HG03575 (cell line): ENCODE results near the gene SLC5A1.

Experiments used
- ATAC-seq: cut with Tn5 transposase; IDR thresholded peaks from one replicate; pipeline ENCODE4 v1.9.1; 2021; ENCODE audit not compliant: unreplicated experiment, insufficient number of reproducible peaks, low FRiP score; ENCODE audit errors: extremely low read depth

The SLC5A1 gene

DNA sequence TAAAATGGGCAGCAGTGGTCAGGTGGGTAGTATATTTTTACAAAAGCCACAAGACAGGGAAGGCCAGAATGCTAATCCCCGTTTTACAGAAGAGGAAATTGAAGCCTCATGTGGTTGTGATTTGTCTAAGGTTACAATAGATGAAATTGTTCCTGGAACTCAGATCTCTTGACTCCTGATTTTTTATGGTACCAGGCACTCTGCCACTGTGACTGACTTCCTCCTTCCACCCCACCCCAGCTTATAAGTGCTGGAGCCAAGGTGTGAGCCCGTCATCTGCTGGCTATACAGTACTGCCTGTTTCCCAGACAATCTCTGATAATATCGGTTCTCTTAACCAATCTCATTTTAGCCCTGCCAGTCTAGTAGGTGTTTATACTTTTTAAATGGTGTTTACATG, 1.9 kb downstream of the SLC5A1 start:
- ATAC-seq = no peak

DNA sequence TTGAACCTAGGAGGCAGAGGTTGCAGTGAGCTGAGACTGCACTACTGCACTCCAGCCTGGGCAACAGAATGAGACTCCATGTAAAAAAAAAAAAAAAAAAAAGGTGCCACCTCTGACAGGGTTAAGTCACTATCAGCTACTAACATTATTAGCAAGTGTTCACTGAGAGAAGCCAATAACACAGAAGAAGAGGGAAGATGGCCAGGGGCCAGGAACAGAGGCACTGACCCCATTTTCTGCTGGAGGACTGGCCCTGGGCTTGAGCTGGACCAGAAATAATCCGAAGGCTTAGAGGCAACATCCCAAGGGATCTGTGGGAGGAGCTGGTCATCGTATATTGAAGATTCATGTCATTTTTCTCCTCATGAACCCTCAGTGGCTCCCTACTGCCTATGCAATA, 5.0 kb downstream of the SLC5A1 start:
- no peak for ATAC-seq

- no peak for ATAC-seq
Measured at GRCh38 chr22:32050678-32051515, 7.8 kb downstream of the SLC5A1 start.

GRCh38 chr22:32052244-32052643, 9.2 kb downstream of the SLC5A1 start:
- ATAC-seq = no peak

DNA sequence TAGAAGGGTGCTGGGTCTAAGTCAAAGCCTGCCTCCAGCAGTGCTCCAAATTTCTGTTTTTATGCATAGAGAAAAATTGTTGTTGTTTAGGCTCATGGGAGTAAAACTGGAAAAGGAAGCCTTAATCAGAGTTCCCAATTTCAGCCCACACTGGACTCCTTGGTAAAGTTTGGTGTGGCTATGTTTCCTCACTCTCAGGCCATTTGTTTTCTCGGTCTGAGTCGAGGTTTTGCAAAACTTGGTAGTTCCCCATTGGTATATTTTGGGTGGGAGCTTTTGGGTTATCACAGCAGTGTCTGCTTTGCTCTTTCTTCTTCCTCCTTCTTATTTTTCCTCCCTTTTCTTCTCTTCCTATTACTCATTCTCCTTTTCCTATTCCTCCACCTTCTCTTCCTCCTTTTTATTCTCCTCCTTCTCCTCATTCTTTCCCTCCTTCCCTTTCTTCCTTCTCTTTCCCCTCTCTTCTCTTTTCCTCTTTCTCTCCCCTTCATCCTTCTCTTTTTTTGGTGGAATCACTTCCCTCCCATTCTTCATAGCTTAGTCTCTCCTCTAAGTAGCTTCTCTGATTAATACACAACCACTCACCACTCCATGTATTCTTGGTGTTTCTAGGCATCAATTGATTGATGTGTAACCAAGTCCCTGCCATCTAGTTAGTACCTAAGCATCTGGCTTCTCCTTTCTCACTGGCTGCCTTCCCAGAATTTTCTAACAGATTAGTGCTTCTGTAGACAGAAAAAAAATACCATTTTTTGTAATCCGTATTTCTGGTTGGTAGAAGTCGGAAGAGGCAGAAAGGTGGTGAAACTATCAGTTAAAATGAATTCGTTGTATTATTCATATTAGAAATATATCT, 10.1 kb downstream of the SLC5A1 start:
- no peak for ATAC-seq

- no peak for ATAC-seq
Measured at GRCh38 chr22:32055069-32055468, 12.0 kb downstream of the SLC5A1 start.

DNA sequence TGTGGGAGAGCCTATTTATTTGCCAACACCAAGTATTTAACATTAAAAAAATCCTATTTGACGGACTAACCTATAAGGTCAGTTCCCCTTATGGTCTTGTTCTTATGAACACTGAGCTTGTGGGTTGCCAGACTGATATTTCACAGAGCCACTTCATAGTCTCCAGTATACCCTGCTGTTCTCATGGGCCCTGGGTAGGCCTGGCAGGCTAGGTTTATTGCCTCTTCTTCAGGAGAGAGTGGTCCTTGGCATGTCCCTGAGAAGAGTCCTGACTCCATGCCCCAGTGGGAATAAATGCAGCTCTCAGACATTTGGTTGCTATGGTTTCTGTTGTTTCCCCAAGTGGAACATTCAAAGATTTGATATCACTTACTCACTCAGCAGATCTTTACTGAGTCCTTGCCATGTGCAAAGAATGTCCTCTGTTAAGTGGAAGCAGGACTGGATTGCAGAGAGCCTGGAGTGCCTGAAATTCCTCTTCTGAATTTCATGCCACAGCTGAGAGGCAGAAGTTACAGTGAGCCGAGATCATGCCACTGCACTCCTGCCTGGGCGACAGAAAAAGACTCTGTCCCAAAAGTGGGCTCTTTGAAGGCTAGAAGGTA, 15.7 kb downstream of the SLC5A1 start:
- no peak for ATAC-seq

DNA sequence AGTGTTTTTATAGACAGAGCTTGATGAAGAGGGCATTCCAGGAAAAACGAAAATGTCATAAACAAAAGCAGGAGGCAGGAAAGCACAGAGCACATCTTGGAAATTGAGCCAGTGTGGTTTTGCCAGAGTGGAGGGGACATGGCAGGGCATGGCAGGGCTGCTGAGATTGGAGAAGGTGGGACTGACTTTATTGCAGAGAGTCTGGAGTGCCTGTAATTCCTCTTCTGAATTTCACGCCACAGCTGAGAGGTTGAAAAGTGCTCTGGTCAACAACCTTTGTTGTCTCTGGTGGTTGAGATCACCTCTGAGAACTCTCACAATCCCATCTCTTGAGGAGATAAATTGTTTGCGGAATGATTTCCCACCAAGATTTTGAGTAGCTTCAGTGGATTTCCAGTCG, 16.4 kb downstream of the SLC5A1 start:
- ATAC-seq = no peak

DNA sequence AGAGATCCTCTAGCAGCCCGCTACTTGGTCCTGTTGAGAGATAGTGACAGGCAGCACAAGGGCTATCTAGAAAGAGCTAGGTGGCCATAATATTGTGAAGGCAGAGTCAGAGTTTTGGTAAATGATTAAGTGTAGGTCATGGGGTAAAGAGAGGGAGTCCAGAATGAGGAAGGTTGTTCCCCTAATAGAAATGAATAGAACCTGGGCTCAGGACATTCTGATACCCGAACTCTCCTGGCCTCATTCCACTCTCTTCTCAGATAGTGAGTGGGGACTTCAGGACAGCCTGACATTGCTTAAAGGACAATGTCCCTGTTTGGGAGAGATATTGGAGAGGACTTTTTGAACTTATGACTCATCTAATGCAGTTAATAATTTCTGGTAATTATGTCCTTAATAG, 20.6 kb downstream of the SLC5A1 start:
- no peak for ATAC-seq

DNA sequence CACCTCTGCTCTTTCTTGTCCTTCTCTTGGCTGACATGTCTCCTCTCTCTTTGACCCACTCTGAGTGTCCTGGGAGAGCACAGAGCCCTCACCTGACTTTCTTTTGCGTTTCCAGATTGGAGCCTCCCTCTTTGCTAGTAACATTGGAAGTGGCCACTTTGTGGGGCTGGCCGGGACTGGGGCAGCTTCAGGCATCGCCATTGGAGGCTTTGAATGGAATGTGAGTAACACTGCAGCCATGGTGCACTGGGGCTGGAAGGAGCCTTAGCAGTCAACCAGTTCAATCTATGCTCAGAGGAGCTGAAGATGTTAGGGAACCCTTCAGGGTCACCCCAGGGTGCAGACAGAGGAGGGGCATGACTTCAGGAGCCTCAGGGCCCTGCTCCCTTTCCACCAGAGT, 23.8 kb downstream of the SLC5A1 start:
- ATAC-seq = no peak

DNA sequence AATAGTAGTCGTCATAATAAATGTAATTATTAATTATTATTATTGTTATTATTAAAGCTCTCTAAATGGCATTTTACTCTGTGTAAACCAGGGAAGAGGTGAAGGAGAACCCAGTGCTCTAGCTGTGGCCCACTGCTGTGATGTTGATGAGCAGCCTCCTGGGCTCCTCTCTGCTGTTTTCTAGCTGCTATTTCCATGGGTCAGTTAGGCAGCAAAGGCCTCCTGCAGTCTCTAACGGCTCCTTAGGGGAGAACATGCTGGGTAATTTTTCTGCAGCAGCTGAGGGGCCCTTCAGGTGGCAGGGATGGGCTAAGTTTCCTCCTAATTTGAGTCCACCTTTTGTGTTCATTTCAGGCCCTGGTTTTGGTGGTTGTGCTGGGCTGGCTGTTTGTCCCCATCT, 24.6 kb downstream of the SLC5A1 start:
- ATAC-seq = no peak

DNA sequence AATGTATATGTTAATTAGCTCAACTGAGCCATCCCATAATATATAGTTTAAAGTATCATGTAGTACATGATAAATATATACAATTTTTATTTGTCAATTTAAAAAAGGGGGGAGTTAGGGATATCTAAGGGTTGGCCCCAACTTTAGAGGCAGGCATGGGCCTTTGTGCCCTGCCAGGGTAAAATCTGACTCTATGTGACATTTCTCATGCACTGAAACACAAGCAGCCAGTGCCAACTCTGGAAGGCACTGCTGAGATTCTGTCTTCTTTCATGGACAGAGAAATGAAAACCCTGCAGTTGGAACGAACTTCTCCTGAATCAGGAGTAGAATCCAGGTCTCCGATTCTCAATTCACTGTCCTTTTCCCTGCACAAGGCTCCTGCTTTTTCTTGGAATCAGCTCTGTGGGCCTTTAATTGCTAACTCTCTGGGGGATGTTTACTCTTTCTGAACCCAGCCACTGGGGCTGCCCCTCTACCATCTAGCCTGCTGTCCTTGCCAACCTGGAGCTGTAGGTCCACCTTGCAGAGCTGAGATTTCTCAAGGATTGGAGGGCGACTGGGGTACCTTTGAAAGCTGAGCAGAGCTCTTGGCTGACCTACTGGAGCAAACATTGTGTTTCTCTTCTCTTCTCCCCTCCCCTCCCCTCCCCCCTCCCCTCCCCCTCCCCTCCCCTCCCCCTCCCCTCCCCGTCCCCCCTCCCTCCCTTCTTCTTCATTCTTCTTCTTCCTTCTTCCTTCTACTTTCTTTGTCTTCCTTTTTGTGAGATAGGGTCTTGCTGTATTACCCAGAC, 26.7 kb downstream of the SLC5A1 start:
- no peak for ATAC-seq

DNA sequence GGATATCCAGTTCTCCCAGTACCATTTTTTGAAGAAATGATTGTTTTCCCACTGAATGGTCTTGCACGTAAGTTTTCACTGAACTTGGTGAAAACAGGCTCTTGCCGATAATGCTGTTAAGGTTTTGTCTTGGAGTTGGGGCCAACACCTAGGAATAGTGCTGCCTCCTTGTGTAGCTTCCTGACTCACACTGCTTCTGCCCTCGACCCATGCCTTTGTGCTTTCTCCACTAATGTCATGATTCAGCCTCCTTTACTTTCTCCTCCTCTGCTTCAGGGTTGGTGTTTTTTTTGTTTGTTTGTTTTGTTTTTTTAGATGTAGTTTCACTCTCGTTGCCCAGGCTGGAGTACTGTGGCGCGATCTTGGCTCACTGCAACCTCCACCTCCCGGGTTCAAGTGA, 30.2 kb downstream of the SLC5A1 start:
- no peak for ATAC-seq

DNA sequence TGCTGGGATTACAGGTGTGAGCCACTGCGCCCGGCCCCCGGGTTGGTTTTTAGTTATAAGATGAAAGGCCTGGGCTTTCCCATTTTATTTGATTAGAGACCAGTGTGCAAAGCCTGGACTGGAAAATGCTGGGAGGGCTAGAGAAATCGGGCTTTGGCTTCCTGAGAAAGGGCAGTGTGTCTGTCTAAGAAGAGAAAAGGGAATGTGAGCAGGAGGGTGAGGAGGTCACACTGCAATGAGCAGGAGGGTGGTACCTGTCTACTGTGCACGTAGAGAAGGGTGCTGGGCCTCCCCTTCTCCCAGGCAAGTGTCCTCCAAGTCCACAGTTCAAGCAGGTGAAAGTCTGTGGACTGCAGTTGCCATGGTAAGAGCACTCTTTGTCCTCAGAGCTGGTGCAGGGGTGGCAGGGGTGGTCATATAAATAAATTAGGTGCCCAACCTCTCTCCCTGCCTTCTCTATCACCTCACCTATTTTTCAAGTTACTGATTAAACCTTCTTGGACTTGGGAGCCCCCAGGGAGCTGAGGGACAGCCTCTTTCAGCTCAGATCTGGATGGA, 30.8 kb downstream of the SLC5A1 start:
- no peak for ATAC-seq

GRCh38 chr22:32075997-32076760, 33.1 kb downstream of the SLC5A1 start:
- ATAC-seq = no peak

- ATAC-seq = no peak
Measured at GRCh38 chr22:32076761-32077084, 33.7 kb downstream of the SLC5A1 start.

- no peak for ATAC-seq
Measured at GRCh38 chr22:32077151-32077550, 34.1 kb downstream of the SLC5A1 start.
